ENCODE data around the gene PSTPIP1.

Gene PSTPIP1

GRCh38 chr15:76982356-76982755 is 12.6 kb upstream of the PSTPIP1 start:
- Histone ChIP-seq H3K9ac (ENCODE audit: low read depth, low read length, poor library complexity, severe bottlenecking) (no peak overlapping the region), H2AFZ (ENCODE audit: low read length) (no peak overlapping the region), H3K79me2 (ENCODE audit: insufficient read depth, low read length) (no peaks in the 10 kb centered on the region), H3K27me3 (ENCODE audit: insufficient read depth, low read length, poor library complexity, severe bottlenecking) (no peaks in the 10 kb centered on the region), H3K4me2 (ENCODE audit: low read depth, low read length, poor library complexity, severe bottlenecking) (no peak overlapping the region), H3K36me3 (ENCODE audit: insufficient read depth, low read length) (no peaks in the 10 kb centered on the region), H3F3A (ENCODE audit: low read depth) (no peaks in the 10 kb centered on the region), H3K4me1 (ENCODE audit: insufficient read depth, low read length, poor library complexity, severe bottlenecking) (peaks cover 3% of the 10 kb centered on the region), H3K9me2 (replicated peaks; ENCODE audit: low read depth, low read length) (no peaks in the 10 kb centered on the region), H3K4me3 (ENCODE audit: low read length, poor library complexity, severe bottlenecking) (no peak overlapping the region), H3K9me3 (ENCODE audit: insufficient read depth, low read depth, low read length) (no peaks in the 10 kb centered on the region), H4K20me1 (ENCODE audit: insufficient read depth, low read length, poor library complexity, severe bottlenecking) (no peaks in the 10 kb centered on the region)
- TF ChIP-seq CTCF (conservative IDR thresholded peaks at IDR 0.05; ENCODE audit: low read length), result no peak
- no peak for TF ChIP-seq EZH2phosphoT487 (IDR thresholded peaks at IDR 0.05; ENCODE audit: borderline replicate concordance)

GRCh38 chr15:76982756-76983155 is 12.2 kb upstream of the PSTPIP1 start:
- no peak overlapping the region for H2AFZ ChIP-seq (ENCODE audit: low read length)
- no peaks in the 10 kb centered on the region for H3K36me3 ChIP-seq (ENCODE audit: insufficient read depth, low read length)
- H3K27me3 ChIP-seq (ENCODE audit: insufficient read depth, low read length, poor library complexity, severe bottlenecking), result no peaks in the 10 kb centered on the region
- H3K4me2 ChIP-seq (ENCODE audit: low read depth, low read length, poor library complexity, severe bottlenecking), result no peak overlapping the region
- TF ChIP-seq CTCF (conservative IDR thresholded peaks at IDR 0.05; ENCODE audit: low read length), result no peak
- no peaks in the 10 kb centered on the region for H3F3A ChIP-seq (ENCODE audit: low read depth)
- no peak overlapping the region for H3K4me3 ChIP-seq (ENCODE audit: low read length, poor library complexity, severe bottlenecking)
- H3K79me2 ChIP-seq (ENCODE audit: insufficient read depth, low read length), result no peaks in the 10 kb centered on the region
- no peak overlapping the region for H3K9ac ChIP-seq (ENCODE audit: low read depth, low read length, poor library complexity, severe bottlenecking)
- H3K9me2 ChIP-seq (replicated peaks; ENCODE audit: low read depth, low read length), result no peaks in the 10 kb centered on the region
- H3K9me3 ChIP-seq (ENCODE audit: insufficient read depth, low read depth, low read length), result no peaks in the 10 kb centered on the region
- peaks cover 3% of the 10 kb centered on the region for H3K4me1 ChIP-seq (ENCODE audit: insufficient read depth, low read length, poor library complexity, severe bottlenecking)
- H4K20me1 ChIP-seq (ENCODE audit: insufficient read depth, low read length, poor library complexity, severe bottlenecking), result no peaks in the 10 kb centered on the region

GRCh38 chr15:76983590-76984375 is 11.1 kb upstream of the PSTPIP1 start:
- TF ChIP-seq CTCF (conservative IDR thresholded peaks at IDR 0.05; ENCODE audit: low read length) (no peak), EZH2phosphoT487 (IDR thresholded peaks at IDR 0.05; ENCODE audit: borderline replicate concordance) (no peak)
- Histone ChIP-seq H3K4me1 (ENCODE audit: insufficient read depth, low read length, poor library complexity, severe bottlenecking) (peaks cover 13% of the 10 kb centered on the region), H3K4me2 (ENCODE audit: low read depth, low read length, poor library complexity, severe bottlenecking) (no peak overlapping the region), H4K20me1 (ENCODE audit: insufficient read depth, low read length, poor library complexity, severe bottlenecking) (no peaks in the 10 kb centered on the region), H3K4me3 (ENCODE audit: low read length, poor library complexity, severe bottlenecking) (no peak overlapping the region), H3K79me2 (ENCODE audit: insufficient read depth, low read length) (no peaks in the 10 kb centered on the region), H3K9me2 (replicated peaks; ENCODE audit: low read depth, low read length) (no peaks in the 10 kb centered on the region), H3K9me3 (ENCODE audit: insufficient read depth, low read depth, low read length) (no peaks in the 10 kb centered on the region), H3K36me3 (ENCODE audit: insufficient read depth, low read length) (no peaks in the 10 kb centered on the region), H3K27me3 (ENCODE audit: insufficient read depth, low read length, poor library complexity, severe bottlenecking) (no peaks in the 10 kb centered on the region), H3K9ac (ENCODE audit: low read depth, low read length, poor library complexity, severe bottlenecking) (no peak overlapping the region), H3F3A (ENCODE audit: low read depth) (no peaks in the 10 kb centered on the region), H2AFZ (ENCODE audit: low read length) (0 out of 2 replicates have a peak overlapping the region, but pooled peaks have one; percentile 33)
